Globus pallidus (tissue), 1 donor: Measurements from ENCODE around the gene DENND4A.

Experiments
- DNase-seq: peaks from one replicate; pipeline ENCODE4 v3.0.0-alpha.2; 2015; ENCODE audit warnings: low spot score

DENND4A gene

DNA sequence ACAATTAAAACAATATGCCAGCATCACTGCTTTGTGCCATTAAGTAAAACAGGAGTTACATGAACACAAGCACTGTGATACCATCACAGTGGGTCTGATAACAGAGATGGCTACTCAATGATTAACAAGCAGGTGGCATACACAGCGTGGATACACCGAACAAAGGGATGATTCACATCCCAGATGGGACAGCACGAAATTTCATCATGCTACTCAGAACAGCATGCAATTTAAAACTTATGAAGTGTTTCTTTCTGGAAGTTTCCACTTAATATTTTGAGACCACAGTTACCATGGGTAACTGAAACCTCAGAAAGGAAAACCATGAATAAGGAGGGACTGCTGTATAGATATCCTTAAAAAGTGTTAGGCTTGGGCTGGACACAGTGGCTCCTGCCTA, 125.8 kb downstream of the DENND4A start:
- DNase-seq: peak; percentile 57

DNA sequence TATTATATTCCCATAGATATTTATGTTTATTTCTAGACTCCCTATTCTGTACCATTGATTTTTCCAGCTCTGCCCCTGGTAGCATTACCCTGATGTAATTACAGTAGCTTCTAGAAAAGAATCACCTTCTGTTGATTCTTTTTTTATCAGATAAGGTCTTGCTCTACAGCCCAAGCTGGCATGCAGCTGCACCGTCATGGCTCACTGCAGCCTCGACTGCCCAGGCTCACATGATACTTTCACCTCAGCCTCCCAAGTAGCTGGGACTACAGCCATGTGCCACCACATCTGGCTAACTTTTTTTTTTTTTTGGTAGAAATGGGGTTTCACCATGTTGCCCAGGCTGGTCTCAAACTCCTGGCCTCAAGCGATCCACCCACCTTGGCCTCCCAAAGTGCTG, 128.6 kb downstream of the DENND4A start:
- DNase-seq: no peak

DNA sequence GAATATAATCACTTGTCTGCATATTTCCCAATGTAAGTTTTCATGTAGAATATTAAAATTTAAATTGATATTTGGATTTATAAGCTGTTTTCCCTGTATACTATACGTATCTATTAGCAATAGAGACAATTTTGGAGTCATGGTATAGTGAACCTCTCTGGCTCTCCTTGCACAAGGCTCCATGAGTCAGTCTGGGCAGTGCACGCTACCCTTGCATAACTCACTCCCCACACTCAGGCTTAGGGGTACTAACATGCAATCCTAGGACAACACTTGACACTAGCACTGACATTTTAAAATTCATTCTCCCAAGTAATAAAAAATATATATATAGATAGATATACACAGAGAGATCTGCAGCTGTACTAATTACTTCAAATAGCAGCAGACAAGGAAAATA, 131.2 kb downstream of the DENND4A start:
- no peak for DNase-seq

DNA sequence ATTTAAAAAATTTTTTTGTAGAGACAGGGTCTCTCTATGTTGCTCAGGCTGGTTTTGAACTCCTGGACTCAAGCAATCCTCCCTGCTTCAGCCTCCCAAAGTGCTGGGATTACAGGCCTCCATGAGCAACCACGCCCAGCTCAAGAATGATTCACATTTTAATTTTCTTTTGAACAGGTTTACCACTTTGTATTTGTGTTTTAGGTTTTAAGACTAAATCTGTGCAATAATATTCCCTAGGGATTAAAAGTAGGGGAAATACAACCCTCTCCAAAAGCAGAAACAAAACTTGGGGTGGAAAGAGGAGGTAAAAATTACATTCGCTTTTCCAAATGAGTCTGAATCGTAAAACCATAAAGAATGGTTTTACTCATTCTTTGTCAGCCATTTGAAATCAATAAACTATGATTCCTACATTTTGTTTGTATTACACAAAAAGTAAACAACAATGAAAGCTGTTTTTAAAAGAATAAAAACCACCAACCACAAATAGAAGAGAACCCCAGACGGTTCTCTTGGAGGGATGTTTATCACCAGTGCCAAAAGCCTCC, 132.5 kb downstream of the DENND4A start:
- no peak for DNase-seq

DNA sequence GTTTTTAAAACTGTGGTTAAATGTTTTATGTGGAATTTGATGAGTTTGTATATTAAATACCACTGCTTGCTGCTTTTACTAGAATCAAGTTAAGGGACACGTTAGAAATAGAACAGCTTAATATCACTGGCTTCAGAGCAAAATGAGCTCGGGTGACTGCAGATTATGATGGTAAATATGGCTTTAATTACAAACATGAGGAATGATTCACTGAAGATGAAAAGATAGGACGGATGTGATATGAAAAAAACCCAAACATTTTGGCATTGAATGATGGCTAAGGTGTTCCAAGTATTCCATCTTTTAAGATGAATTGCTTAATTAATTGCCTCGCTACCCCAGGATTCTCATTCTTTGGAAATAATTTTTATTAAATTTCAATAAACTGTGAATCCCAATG, 136.6 kb downstream of the DENND4A start:
- DNase-seq: no peak

DNA sequence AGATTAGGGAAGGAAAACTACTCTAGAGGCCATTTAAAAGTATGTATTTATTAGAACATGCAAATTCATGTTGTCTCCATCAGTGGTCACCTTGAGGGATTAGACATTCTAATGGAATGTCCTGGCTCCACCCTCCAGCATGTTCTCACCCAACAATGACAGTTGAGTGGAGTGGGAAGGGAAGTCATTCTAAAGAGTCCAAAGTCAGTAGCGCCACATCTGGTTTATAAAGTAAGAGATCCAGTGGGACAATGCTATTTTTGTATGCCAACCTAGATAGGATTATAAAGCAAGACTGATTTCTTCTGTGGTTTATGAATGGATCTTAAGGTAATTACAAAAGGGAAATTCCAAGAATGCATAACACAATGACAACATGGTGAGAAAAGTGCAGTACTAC, 137.1 kb downstream of the DENND4A start:
- DNase-seq: no peak

DNA sequence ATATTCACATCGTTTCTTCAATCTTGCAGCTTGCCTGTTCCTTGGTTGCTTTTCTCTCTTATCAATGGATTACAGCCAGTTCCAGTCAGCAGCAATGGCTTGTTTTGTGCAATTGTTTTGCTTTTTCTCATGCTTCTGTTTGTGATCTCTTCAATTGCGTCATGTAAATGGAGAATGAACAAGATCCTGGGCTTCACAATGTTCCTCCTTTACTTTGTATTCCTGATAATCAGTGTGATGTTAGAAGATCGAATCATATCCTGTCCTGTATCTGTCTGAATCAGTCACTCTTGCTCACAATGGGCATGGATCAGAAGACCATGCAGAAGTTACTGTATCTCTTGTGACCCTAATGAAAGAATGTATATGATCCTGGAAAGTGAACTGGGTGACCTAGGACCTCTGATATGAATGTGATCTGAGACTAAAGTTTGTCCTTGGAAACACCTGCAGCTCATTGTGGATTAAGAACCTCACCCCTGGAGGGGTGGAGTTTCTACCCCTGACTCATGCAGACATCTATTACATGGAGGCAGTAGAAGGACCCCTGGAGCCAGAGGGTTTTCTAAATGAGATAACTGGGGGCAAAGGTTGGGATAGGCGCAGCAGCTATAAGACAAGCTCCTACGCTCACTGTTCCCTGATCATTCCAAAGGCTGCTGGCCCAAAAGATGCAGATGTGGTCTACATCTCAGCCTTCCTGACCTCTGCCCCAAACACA, 138.1 kb downstream of the DENND4A start:
- DNase-seq: no peak

DNA sequence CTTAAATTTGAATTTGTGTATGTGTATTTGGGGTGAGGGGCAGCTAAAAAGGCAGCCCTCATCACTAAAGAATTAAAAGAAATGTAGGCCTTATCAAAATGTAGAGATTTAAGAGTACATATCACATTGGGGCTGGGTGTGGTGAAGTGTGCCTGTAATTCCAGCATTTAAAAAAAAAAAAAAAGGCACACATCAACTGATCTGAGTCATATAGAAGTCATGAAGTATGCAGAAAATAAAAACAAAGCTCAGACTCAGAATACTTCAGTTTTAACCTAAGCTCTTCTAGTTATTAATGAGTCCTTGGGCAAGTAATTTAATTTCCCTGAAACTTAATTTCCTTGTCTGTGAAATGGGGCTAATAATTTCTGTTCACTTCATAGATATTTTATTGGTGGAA, 138.8 kb downstream of the DENND4A start:
- DNase-seq: no peak

DNA sequence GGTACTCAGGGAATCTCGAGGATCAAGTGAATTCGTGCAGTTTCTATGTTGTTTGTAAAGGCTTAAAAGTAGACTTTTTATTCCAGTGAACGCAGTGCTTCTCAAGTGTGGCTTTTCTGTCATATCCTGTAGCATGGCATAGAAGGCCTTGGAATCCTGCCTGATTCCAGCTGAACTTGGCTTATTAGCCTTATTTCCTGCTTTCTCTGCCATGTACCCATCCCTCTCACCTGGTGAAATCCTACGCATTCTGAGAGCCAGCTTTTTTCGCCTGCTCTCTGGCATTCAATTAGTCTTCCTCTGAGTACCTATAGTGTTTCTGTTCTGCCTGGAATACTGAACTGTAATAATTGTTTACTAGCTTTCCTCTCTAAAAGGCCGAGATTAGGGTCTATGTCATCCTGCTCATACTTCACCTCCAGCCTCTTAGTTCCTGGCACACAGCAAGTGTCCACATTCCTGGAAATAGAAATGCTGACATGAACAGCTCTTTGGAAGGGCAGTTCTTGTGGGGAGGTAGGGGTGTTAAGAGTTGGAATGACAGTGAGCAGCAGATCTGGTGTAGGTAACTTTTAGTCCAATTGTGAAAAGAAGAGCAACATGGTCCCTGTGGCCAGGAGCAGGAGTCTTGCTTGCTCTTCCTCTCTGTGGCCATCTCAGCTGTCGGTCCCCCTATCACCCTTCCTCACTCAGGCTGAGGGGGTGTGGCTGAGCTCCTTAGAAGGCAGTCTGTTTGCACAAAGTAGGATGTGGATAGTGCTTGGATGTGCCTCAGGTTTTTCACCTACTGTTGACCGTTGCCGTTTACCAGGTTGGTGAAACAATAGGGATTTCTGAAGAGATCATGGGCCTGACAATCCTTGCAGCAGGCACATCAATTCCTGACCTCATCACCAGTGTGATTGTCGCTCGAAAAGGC, 140.0 kb downstream of the DENND4A start:
- DNase-seq: no peak

DNA sequence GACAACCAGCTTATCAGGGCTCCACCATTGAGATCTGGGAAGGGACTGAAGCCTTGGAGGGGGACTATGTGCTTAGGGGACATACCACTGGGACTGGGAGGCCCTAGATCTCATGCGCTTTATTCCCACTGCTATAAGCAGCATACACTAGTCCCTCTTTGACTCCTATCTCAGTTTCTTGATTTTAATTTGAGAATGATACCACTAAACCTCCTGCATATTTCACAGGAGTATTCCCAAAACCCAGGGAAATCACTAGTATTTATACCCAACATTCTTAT, 141.1 kb downstream of the DENND4A start:
- DNase-seq: no peak

DNA sequence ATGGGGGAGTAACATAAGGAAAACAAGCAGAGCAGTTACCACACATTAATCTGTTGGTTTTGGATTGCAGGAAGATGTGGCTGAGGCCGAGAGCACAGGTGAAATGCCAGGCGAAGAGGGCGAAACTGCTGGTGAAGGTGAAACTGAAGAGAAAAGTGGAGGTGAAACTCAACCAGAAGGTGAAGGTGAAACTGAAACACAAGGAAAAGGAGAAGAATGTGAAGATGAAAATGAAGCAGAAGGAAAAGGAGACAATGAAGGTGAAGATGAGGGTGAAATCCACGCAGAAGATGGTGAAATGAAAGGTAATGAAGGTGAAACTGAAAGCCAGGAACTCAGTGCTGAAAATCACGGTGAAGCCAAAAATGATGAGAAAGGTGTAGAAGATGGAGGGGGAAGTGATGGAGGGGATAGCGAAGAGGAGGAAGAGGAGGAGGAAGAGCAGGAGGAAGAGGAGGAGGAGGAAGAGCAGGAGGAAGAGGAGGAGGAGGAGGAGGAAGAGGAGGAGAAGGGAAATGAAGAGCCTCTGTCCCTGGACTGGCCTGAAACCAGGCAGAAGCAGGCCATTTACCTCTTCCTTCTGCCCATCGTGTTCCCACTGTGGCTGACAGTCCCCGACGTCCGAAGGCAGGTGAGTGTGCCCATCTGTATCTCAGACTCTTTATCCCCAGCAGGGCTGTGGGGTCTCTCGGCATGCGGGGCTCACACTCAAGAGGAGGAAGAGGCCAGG, 141.6 kb downstream of the DENND4A start:
- DNase-seq: no peak

DNA sequence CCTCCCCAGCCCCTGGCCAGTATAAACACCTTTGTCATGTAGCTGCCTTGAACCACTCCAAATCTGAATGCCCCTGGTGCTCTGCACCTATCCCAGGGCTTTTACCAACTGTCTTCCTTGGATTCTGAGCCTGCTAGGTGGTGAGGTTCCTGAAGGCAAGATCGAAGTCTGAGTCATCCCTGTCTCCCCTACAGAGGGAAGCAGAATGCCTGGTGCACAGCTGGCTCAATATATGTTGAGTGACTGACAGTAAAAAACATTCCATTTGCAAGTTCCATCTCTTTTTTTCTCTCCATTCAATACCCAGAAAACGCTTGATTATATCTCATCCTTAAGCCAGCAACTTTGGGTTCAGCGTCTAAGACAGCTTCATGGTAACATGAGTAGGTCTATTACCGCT, 145.6 kb downstream of the DENND4A start:
- no peak for DNase-seq

DNA sequence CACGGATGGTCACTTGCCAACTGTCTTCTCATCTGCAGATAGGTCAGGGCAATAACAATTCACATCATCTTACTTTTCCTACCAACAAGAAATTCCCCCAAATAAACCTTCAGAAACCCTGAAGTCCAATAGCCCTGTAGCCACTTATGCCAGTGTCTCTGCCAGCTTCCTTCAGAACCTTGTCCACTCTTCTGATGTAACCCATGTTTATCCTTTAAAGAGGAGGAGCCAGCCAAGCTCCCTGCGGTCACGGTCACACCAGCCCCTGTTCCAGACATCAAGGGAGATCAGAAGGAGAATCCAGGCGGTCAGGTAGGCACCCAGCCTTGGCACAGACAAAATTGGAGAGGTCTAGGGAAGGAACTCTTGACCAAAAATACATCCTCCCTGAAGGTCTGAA, 146.7 kb downstream of the DENND4A start:
- no peak for DNase-seq

DNA sequence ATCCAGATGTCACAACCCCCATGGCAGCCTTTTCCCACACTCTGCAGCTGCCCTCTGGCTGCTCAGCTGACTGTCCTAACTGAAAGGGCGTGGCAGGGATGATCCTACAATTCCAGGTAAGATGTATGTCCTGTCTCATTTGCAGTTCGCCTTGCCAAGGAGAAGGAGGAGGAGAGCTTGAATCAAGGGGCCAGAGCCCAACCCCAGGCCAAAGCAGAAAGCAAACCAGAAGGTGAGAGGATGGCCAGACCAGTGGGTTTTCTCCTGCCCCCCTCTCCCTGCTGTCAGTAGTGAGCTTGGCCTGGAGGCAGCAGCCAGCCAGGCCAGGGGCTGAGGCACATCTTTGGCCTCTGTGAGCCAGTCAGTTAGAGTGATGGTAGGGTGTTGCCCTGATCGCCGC, 147.8 kb downstream of the DENND4A start:
- no peak for DNase-seq

DNA sequence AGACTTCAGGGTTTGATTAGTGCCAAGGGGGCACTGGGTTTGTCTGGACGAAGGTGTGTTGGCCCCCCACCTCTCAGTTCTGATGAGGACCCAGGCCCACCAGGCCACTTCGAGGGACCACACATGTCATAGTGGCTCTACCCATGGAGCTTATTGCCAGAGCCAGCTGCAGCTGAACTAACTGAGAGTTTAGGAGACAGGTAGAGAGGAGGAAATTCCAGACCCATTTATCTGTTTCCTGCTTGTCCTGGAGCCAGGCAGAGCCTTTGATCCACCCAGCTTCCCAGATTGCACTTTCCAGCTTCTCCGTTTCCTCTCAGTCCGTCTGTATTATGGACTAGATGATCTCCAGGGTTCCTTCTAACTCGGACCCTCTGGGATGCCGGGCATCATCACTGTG, 149.5 kb downstream of the DENND4A start:
- no peak for DNase-seq

DNA sequence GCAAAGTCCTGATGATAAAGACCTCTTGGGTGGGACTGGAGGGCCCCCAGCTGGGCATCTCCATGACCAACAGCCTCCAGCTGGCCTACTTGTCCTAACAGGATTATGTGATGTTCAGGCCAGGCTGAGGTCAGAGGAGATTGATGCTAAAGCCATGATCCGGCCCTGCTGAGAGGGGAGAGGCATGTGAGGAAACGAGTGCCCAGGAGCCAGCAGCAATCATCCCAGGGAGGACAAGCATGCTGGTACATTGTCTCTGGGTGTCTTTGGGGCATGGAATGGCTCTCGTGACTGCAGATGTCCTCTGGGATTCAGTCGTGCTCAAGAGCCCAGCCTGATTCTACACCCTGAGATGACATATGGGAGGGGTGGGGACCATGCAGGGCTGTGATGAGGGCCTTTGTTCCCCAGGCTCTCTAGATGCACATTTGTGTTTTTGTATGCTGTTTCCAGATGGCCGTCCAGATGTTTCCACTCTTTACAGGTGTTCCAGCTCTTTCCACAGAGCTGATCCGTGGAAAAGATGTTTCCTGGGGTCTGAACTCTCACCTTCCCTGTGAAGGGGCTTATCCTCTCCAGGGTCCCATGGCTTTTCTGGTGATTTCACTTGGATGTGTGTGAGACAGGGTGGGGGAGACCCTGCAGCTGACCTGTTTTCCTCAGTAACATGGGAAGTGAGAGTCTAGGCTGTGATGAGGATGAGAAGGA, 150.2 kb downstream of the DENND4A start:
- DNase-seq: peak; percentile 35

DNA sequence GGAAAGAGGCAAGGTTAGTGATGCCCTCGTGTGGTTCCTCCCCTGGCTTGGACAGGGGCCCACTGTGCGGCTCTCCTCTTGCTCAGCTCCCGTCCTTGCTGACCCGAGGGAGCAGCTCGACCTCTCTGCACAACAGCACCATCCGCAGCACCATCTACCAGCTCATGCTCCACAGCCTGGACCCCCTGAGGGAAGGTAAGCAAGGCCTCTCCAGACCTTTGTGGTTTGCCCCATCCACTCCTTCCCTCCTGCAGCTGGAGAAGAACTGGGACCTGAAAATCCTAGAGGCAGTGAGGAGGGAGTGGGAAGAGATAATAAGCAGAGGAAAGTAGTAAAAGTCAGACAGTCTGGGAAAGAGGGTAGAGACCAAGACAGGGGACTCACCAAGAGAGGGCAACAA, 152.6 kb downstream of the DENND4A start:
- no peak for DNase-seq

DNA sequence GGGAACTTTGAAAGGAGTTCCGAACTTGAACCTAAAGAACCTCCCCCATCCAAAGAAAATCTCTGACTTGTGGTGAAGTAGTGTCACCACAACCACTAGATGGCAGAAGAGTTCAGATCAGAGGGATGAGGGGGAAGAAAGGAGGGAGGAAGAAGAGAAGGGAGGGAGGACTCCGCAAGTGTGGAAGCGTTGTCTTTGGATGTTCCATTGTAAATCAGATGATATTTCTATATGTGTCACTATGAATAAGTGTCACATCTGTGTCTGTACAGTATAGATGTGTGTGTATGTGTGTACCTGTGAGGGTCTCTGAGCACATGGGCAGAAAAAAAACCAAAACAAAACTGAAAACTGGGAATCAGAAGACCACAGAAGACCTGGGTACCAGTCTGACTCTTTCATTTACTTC, 153.4 kb downstream of the DENND4A start:
- peak; percentile 77 for DNase-seq

DNA sequence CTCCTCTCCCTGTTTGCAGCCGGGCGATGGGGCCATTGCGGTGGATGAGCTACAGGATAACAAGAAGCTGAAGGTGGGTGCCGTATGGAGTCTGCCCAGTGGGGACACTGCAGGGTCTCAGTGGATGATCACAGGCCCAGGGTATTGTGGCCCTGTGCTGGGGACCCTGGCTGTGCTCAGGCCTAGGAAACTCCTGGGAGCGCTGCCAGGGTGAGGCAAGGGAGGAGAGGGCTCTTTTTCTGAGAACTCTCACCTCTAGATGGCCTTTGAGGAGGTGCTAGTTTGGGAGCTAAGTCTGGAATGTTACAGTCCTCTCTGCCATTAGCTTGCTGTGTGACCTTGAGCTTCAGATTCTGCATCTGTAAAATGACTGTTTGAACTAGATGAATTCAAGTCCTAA, 154.0 kb downstream of the DENND4A start:
- DNase-seq: no peak

DNA sequence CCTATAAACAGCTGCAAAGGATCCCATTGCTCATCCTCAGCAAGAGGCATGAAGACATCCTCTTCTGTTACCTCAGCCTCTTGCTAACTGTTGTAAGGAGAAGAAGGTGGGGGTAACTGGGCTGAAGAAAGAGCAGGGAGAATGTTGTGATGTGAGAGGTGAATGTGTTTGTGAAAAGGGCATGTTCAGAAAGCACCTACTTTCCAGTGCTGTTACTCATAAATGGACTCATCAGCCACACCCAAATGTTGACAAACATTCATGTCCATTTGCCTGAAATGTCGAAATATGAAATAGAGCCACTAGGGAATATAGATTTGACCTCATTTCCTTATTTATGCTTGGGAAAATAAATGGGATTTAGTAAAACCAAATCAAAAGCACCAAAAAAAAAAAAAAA, 157.7 kb downstream of the DENND4A start:
- no peak for DNase-seq

DNA sequence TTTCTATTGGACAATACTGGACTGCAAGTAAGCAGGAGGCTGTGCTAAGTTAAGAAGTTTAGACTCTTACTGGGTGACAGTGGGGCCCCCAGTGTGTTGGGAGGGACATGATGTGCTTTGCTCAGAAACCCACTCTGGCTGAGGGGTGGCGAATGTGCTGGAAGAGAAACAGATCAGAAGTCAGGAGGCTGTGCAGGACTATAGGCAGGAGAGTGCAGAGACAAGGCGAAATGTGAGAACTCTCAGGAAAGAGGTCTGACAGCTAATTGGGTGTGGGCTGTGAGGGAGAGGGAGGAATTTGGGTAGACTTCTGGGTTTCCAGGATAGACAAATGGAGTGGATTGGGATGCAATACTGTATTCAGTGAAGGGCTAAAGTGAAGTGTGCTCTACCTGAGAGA, 158.3 kb downstream of the DENND4A start:
- DNase-seq: no peak

DNA sequence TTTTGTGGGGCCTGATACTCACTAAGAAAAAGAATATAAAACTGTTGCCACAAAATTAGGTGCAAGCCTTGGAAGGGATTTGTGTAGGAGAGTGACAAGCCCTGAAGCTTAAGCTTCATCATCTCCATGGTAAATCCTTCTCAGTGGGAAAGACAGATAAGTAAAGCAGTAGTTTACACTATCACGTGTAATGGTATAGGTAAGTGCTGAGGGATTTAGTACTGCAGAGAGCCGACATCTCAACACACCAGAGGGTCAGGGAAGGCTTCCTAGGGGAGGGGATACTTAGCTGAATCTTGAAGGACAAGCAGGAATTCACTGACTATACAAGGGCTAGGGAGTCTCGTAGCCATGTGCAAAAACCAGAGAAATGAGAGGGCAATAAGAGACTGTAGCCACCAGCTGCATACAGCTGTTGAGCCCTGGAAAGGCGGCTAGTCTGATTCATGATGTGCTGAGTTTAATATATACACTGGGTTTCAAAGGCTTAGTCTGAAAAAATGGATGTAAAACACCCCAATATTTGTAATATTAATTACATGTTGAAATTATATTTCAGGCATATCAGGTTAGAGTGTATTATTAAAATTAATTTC, 159.2 kb downstream of the DENND4A start:
- DNase-seq: no peak
